Smooth muscle cell (in vitro differentiated cells): ENCODE results near the gene ANKRD11. TPM values are rescaled to one million over a fixed set of nuclear protein-coding genes. Genes with fewer than 3 reads are reported as not detected.

Experiments used
- DNase-seq: peaks from one replicate; lab custom pipeline; 2025; ENCODE audit not compliant: unreplicated experiment; lab: John Stamatoyannopoulos, UW
- H2AFZ ChIP-seq: fragments of 200-600 bp; sonication (generic); 2 replicates; pipeline ENCODE4 v1.6.0; 2016; ENCODE audit warnings: antibody characterized with exemption, low read depth, mild to moderate bottlenecking
- H3F3A ChIP-seq: fragments of 200-600 bp; sonication (generic); 2 replicates; pipeline ENCODE4 v1.6.0; 2017; ENCODE audit warnings: antibody characterized with exemption, low read depth
- H3K27ac ChIP-seq: fragments of 200-600 bp; sonication (generic); 2 replicates; pipeline ENCODE4 v1.5.1; 2016; ENCODE audit warnings: low read depth, mild to moderate bottlenecking
- H3K27me3 ChIP-seq: fragments of 200-600 bp; sonication (generic); 2 replicates; pipeline ENCODE4 v1.6.1; 2016; ENCODE audit warnings: low read depth, mild to moderate bottlenecking
- H3K36me3 ChIP-seq: fragments of 200-600 bp; sonication (generic); 2 replicates; pipeline ENCODE4 v1.5.1; 2016; ENCODE audit warnings: low read depth
- H3K4me1 ChIP-seq: fragments of 200-600 bp; sonication (generic); 2 replicates; pipeline ENCODE4 v1.5.1; 2016; ENCODE audit warnings: low read depth
- H3K4me2 ChIP-seq: fragments of 200-600 bp; sonication (generic); 2 replicates; pipeline ENCODE4 v1.6.0; 2016; ENCODE audit warnings: mild to moderate bottlenecking
- H3K4me3 ChIP-seq: fragments of 200-600 bp; sonication (generic); 2 replicates; pipeline ENCODE4 v1.5.1; 2016; ENCODE audit warnings: mild to moderate bottlenecking
- H3K79me2 ChIP-seq: fragments of 200-600 bp; sonication (generic); 2 replicates; pipeline ENCODE4 v1.6.0; 2016; ENCODE audit warnings: low read depth, mild to moderate bottlenecking
- H3K9ac ChIP-seq: fragments of 200-600 bp; sonication (generic); 2 replicates; pipeline ENCODE4 v1.6.0; 2016; ENCODE audit warnings: low read depth
- H3K9me3 ChIP-seq: fragments of 200-600 bp; sonication (generic); replicated peaks from 2 replicates; pipeline ENCODE4 v1.5.1; 2016; ENCODE audit warnings: low read depth
- H4K20me1 ChIP-seq: fragments of 200-600 bp; sonication (generic); 2 replicates; pipeline ENCODE4 v1.6.0; 2016; ENCODE audit warnings: low read depth
- CTCF ChIP-seq: fragments of 200-600 bp; sonication (generic); IDR thresholded peaks from 2 replicates; pipeline ENCODE4 v1.5.1; 2017; ENCODE audit warnings: borderline replicate concordance, mild to moderate bottlenecking, antibody characterized with exemption; ENCODE audit not compliant: insufficient read depth, poor library complexity, severe bottlenecking
- WGBS: methylation state at CpG from one replicate; pipeline ENCODE4 v1.1.7; 2016; ENCODE audit warnings: low lambda C conversion rate; 5-methylcytosine and 5-hydroxymethylcytosine counted together
- polyA plus RNA-seq: library from polyadenylated mRNA; unstranded; fragments of >200 nt; fragmentation: Nextera tagmentation; extraction: Ambion mirVana; gene quantifications from 2 replicates; pipeline ENCODE4 v1.2.1, GENCODE V29; 2016
- total RNA-seq: library from RNA; depleted of rRNA; stranded (reverse); fragments of >200 nt; gene quantifications from 2 replicates; pipeline ENCODE4 v1.2.3, GENCODE V29; 2014

ANKRD11 gene
- total and polyA plus RNA-seq, 2 experiments from 2014 or later = 31.5 to 105 TPM

GRCh38 chr16:89355007-89355406 lies 135.4 kb downstream of the ANKRD11 start:
- no peak for TF ChIP-seq CTCF
- no peak for DNase-seq
- Histone ChIP-seq H3K27me3 (no peaks in the 10 kb centered on the region), H3K9me3 (no peaks in the 10 kb centered on the region), H3F3A (peaks cover 6% of the 10 kb centered on the region), H3K9ac (no peak overlapping the region), H3K27ac (no peak overlapping the region), H3K4me1 (no peaks in the 10 kb centered on the region), H3K4me2 (no peak overlapping the region), H4K20me1 (peaks cover 100% of the 10 kb centered on the region), H2AFZ (no peak overlapping the region), H3K4me3 (no peak overlapping the region), H3K36me3 (no peaks in the 10 kb centered on the region), H3K79me2 (peaks cover 100% of the 10 kb centered on the region)
- WGBS = 95% methylated on average over 16 of the region's 16 CpGs

- H4K20me1 ChIP-seq = peaks cover 100% of the 10 kb centered on the region
- peaks cover 100% of the 10 kb centered on the region for H3K79me2 ChIP-seq
- no peaks in the 10 kb centered on the region for H3K9me3 ChIP-seq
- no peak overlapping the region for H3K4me3 ChIP-seq
- WGBS = 96% methylated on average over 6 of the region's 6 CpGs
- no peak overlapping the region for H2AFZ ChIP-seq
- no peaks in the 10 kb centered on the region for H3K36me3 ChIP-seq
- DNase-seq = no peak
- no peak for TF ChIP-seq CTCF
- no peaks in the 10 kb centered on the region for H3K4me1 ChIP-seq
- H3F3A ChIP-seq = peaks cover 8% of the 10 kb centered on the region
- H3K27ac ChIP-seq = no peak overlapping the region
- no peaks in the 10 kb centered on the region for H3K27me3 ChIP-seq
- no peak overlapping the region for H3K9ac ChIP-seq
- H3K4me2 ChIP-seq = no peak overlapping the region
These were observed 136.0 kb downstream of the ANKRD11 start for GRCh38 chr16:89354325-89354724.

GRCh38 chr16:89352091-89352681 lies 138.2 kb downstream of the ANKRD11 start:
- H3K4me1 ChIP-seq = no peaks in the 10 kb centered on the region
- TF ChIP-seq CTCF = no peak
- no peaks in the 10 kb centered on the region for H3K27me3 ChIP-seq
- peaks cover 100% of the 10 kb centered on the region for H4K20me1 ChIP-seq
- H3K79me2 ChIP-seq = peaks cover 100% of the 10 kb centered on the region
- H2AFZ ChIP-seq = no peak overlapping the region
- H3K4me2 ChIP-seq = no peak overlapping the region
- peaks cover 8% of the 10 kb centered on the region for H3F3A ChIP-seq
- no peaks in the 10 kb centered on the region for H3K9me3 ChIP-seq
- 84% methylated on average over 13 of the region's 13 CpGs for WGBS
- DNase-seq = no peak
- peak overlapping the region; percentile 47 for H3K27ac ChIP-seq
- no peaks in the 10 kb centered on the region for H3K36me3 ChIP-seq
- no peak overlapping the region for H3K4me3 ChIP-seq
- H3K9ac ChIP-seq = no peak overlapping the region

- Histone ChIP-seq H3K4me2 (no peak overlapping the region), H3K36me3 (no peaks in the 10 kb centered on the region), H3K9me3 (no peaks in the 10 kb centered on the region), H3K27me3 (no peaks in the 10 kb centered on the region), H3K4me1 (no peaks in the 10 kb centered on the region), H4K20me1 (peaks cover 100% of the 10 kb centered on the region), H3K79me2 (peaks cover 100% of the 10 kb centered on the region), H3K9ac (no peak overlapping the region), H3K4me3 (no peak overlapping the region), H3K27ac (peak overlapping the region; percentile 47), H2AFZ (no peak overlapping the region), H3F3A (peaks cover 8% of the 10 kb centered on the region)
- WGBS = 93% methylated on average over 12 of the region's 12 CpGs
- TF ChIP-seq CTCF = no peak
- DNase-seq = no peak
These were observed 138.7 kb downstream of the ANKRD11 start for GRCh38 chr16:89351645-89352044.
